C4-2B (cell line): ENCODE measurements around the gene PFKFB1.
A peak's percentile ranks its signal among the peaks of the same experiment; 100 is the strongest.

Experiments
- H3K27ac ChIP-seq: fragments of 450-650 bp; 2 replicates; pipeline ENCODE4 v1.5.1; 2017
- ZFX ChIP-seq: fragments of 450-650 bp; IDR thresholded peaks from 2 replicates; pipeline ENCODE4 v1.6.1; 2017
- TF ChIP-seq, protein P1 (sequence below): fragments of 450-650 bp; conservative IDR thresholded peaks from 2 replicates; pipeline ENCODE4 v1.5.1; 2017; ENCODE audit warnings: mild to moderate bottlenecking

Gene PFKFB1

GRCh38 chrX:54934890-54935289 is 59.1 kb downstream of the PFKFB1 start:
- no peak overlapping the region; the same call in 1 of the 2 replicates for H3K27ac ChIP-seq
- no peak for TF ChIP-seq ZFX
- TF ChIP-seq, protein P1, sequence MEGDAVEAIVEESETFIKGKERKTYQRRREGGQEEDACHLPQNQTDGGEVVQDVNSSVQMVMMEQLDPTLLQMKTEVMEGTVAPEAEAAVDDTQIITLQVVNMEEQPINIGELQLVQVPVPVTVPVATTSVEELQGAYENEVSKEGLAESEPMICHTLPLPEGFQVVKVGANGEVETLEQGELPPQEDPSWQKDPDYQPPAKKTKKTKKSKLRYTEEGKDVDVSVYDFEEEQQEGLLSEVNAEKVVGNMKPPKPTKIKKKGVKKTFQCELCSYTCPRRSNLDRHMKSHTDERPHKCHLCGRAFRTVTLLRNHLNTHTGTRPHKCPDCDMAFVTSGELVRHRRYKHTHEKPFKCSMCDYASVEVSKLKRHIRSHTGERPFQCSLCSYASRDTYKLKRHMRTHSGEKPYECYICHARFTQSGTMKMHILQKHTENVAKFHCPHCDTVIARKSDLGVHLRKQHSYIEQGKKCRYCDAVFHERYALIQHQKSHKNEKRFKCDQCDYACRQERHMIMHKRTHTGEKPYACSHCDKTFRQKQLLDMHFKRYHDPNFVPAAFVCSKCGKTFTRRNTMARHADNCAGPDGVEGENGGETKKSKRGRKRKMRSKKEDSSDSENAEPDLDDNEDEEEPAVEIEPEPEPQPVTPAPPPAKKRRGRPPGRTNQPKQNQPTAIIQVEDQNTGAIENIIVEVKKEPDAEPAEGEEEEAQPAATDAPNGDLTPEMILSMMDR: no peak

GRCh38 chrX:54934058-54934457 is 59.9 kb downstream of the PFKFB1 start:
- TF ChIP-seq, protein P1: no peak
- no peak for TF ChIP-seq ZFX
- no peak overlapping the region; the same call in 1 of the 2 replicates for H3K27ac ChIP-seq

DNA sequence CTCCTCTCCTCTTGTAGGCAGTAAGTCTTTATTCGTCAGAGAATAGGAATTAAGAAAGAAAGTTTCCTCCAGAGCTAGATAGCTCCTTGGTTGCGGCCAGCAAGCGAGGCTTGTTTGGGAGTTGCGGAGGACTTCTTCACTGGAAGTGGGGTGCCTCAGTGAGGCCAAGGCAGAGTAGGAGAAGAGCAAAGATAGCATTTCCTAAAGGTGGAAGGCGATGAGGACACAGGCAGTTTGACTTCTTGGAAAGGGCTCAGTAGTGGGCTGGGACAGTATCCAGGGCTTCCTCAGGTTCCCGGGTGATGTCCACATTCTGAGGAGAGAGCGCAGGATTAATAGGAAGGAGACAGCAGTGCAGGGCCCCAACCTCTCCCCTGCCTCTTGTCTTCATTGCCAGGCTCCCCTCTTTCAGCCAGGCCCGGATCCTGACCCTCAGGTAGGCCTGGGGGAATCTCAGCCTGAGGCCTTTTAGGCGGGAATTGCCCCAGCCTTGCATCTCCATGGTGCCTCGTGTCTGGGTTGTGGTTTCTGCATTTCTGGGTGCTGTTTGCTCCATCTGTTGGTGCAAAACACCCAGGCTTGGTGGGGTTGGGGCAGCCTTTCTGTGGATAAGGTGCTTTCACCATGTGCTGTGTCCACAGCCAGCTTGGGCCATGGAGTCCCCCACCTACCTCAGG is 60.7 kb downstream of the PFKFB1 start:
- no peak overlapping the region for H3K27ac ChIP-seq
- TF ChIP-seq, protein P1: no peak
- no peak for TF ChIP-seq ZFX

DNA sequence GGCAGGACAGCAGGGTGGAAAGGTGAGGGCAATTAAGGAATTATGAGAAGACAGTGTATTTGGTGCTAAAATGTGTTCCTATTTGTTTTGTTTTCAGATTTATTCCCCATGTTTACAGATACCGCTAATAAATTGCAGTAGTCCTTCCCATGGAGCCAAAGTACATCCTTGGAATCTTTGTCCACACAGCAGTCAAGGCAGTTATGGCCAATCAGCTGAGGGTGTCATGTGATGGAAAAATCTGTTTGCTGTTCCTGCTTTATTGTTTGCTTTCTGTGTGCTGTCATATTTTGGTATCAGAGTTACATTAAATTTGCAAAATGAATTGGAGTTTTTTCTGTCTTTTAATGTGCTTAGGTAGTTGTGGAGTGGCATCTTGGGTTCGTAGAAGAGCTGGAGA is 62.9 kb downstream of the PFKFB1 start:
- H3K27ac ChIP-seq: peak overlapping the region; percentile 86
- TF ChIP-seq, protein P1: no peak
- TF ChIP-seq ZFX: no peak

GRCh38 chrX:54930291-54931049 is 63.5 kb downstream of the PFKFB1 start:
- peak overlapping the region; percentile 86 for H3K27ac ChIP-seq
- TF ChIP-seq, protein P1: no peak
- TF ChIP-seq ZFX: no peak

GRCh38 chrX:54928876-54929275 is 65.1 kb downstream of the PFKFB1 start:
- H3K27ac ChIP-seq: no peak overlapping the region; the same call in 1 of the 2 replicates
- TF ChIP-seq, protein P1: no peak
- no peak for TF ChIP-seq ZFX

DNA sequence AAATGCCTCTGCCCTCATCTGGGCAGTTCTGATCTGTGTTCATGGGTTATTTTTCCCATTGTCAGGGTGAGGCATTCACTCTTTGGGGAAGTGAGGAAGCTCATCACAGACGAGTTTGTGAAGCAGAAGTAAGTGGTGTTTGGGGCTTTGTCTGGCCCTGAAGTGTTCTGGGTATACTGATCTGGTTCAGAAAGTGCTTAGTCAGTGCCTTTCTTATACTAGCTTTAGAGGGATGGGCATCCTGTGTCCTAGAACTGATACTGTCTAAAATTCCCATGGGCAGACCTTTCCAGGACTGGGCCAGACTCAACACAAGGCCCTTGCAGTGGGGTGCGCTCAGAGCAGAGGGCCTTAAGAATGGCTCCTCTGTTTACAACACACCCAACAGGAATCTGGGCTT is 67.0 kb downstream of the PFKFB1 start:
- TF ChIP-seq, protein P1: no peak
- no peak for TF ChIP-seq ZFX
- H3K27ac ChIP-seq: no peak overlapping the region
